OCI-LY3 (cell line): ENCODE results near the gene HNRNPF.

Experiments used
- EZH2phosphoT487 ChIP-seq: fragments of 200-600 bp; shearing (Covaris generic); IDR thresholded peaks from 2 replicates; pipeline ENCODE4 v1.6.1; 2018; ENCODE audit warnings: antibody characterized with exemption, mixed run types, low read depth
- TF ChIP-seq, protein P1 (sequence below): fragments of 200-600, 300-600 bp; sonication (generic); IDR thresholded peaks from 2 replicates; pipeline ENCODE4 v1.5.1; 2014; ENCODE audit warnings: antibody characterized with exemption, low read length, low read depth

DNA sequence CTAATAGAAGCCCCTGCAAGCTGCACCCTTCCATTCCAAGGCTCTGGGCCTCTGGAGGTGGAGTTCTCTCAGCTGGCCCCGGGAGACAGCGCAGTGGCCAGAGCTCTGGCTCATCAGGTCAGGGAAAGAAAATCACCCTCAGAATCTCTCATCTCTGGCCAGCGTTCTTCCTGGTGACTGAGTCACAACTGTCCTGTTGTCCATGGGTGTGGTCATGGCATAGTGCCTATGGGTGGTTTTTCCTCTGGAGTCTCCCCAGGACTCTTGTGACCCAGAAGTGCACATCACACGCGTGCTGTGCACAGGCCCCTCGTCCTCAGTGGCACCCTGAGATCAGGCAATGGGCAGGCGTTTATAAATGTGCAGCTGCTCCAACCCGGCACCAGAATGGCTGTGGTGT lies 64.9 kb downstream of the HNRNPF start:
- TF ChIP-seq, protein P1, sequence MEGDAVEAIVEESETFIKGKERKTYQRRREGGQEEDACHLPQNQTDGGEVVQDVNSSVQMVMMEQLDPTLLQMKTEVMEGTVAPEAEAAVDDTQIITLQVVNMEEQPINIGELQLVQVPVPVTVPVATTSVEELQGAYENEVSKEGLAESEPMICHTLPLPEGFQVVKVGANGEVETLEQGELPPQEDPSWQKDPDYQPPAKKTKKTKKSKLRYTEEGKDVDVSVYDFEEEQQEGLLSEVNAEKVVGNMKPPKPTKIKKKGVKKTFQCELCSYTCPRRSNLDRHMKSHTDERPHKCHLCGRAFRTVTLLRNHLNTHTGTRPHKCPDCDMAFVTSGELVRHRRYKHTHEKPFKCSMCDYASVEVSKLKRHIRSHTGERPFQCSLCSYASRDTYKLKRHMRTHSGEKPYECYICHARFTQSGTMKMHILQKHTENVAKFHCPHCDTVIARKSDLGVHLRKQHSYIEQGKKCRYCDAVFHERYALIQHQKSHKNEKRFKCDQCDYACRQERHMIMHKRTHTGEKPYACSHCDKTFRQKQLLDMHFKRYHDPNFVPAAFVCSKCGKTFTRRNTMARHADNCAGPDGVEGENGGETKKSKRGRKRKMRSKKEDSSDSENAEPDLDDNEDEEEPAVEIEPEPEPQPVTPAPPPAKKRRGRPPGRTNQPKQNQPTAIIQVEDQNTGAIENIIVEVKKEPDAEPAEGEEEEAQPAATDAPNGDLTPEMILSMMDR, result no peak
- TF ChIP-seq EZH2phosphoT487, result no peak
